HG02938 (cell line): ENCODE measurements around the gene CKS1B.

ENCODE experiments used
- ATAC-seq: cut with Tn5 transposase; IDR thresholded peaks from one replicate; pipeline ENCODE4 v1.9.1; 2021; ENCODE audit warnings: mild to moderate bottlenecking, moderate library complexity; ENCODE audit not compliant: unreplicated experiment

The CKS1B gene

DNA sequence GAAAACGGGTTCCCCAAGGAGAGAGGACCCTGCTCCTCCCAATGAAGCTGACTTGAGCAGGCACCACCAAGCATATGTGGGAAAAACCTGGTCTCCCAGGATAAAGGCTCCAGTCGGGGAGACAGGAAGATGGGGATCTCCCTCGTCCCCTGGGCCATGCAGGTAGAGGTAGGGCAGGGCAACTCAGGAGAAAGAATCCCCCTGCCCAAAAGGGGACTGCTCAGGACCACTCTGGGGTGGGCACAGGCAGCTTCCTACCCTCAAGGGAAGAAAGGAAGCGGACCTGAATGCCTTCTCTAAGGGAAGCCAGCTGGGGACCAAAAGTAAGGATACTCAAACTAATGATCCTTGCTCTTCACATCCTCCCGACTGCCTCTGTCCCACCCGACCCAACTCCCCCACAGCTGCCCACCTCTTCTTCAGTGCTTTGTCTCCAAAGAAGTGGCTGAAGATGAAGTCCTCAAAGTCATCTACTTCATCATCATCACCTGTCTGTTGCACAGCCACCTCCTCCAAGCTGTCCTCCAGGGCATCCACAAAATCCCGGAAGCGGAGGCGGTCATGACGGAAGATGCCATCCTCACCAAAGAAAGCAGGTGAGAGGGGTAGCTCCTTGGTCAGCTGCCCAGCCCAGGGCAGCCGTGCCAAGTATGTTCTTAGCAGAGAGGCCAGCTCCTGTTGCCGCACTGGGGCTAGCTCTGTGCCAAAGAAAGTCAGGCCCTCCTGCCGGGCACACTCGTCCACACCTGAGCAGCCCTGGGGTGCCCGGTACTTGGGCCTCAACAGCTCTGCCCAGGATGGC is 29.1 kb upstream of the CKS1B start:
- ATAC-seq = no peak

DNA sequence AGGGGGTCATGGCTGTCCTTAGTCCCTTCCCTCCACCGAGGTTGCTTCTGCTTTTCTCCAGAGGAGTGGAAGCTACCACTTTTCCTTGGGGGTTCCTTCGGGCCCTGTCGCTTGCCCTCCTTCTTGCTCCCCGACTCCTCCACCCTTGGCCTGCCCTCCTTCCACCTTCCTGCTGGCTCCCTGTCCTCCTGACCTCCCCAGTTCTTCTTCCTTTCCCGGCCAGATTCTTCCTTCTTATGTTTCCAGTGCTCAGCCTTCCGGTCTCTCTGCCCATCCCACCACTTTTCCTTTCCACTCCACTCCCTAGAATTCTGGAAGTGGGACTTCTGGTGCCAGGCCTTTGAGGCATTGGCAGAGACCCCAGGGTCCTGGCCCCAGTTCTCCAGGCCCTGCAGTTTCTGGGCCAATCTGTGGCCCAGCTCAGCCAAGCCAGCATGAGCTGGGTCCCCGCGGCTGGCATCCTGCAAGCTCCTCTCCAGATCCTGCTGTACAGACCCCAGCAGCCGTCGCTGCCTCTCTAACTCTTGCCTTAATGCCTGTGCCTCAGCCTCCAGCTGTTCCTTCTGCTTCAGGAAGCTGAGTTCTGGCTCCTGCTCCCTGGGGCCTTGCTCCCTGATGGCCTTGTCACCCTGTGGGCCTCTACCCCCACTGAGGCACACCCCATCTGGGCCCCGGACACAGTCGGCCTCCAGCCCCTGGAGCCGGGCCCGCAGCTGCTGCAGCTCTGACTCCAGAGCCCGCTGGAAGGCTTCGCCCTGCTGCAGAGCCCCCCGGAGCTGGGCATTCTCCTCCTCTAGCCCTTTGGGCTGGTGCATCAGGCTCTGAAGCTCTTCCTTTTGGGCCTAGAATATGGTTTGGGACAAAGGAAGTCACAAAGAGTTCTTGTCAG is 28.3 kb upstream of the CKS1B start:
- no peak for ATAC-seq

DNA sequence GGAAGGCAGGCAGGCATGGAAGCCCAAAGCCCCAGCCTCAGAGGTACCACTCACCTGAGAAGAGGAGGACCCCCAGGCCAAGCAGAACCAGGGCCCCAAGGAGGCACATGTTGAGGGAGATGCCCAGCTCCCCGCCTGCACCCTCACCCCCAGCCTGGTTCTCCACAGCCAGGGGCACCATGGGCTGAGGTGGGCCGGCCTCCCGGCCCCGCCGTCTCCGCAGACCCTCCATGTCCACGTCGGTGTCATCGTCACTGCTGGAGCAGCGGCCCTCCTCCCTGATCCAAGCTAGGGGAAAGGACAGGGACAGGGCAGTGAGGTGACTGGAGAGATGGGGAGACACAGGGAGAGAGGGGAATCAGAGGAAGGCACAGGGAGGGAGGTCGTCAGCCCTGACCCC is 26.4 kb upstream of the CKS1B start:
- ATAC-seq = no peak

DNA sequence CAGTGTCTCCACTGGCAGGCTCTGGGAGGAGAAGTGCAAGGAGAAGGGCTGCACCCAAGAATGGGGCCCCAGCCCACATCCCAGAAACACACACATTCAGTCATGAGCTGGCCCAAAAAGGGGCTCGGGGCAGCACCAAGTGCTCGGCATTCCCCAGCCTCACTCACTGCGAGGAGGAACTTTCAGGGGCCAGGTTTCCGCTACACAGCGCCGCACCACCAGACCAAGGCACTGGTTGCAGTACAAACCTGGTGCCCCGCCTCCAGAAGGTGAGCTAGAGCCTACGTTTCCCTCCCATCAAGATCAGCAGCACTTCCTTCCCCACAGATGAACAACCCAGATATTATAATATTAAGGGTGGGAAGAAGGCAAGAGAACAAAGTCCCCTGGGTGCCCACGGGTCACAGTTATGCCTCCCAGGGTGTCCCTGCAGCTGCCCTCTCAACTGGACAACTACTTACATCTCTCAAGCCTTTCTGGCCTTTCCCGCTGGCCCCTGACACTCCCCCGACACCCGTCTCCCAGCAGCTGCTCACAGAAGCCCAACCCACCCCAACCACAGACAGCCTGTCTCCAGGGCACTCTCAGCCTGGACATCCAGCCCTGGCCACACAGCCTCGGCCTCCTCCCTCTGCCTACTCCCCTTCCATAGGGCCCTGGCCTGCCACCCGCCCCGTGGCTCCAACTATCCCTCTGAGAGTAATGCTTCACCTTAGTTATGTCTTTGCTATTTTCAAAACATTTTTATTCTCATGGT is 22.4 kb upstream of the CKS1B start:
- no peak for ATAC-seq

DNA sequence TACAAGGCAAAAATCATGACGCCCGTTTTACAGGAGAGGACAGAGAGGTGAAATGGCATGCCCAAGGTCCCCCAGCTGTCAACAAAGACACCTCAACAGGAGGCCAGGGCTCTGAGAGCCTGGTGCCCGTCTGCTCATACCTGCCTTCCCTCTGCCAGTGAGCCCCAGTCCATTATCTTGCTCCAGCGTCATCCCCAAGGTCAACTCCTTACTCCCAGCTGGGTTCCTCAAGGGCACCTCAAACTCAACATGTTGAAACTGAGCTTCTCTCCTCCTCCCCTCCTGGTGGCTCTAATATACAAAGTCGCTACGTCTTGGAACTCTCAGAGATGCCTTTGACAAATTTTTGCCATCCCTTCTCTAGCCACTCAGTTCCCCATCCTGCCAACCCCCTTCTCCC is 21.8 kb upstream of the CKS1B start:
- ATAC-seq = no peak

DNA sequence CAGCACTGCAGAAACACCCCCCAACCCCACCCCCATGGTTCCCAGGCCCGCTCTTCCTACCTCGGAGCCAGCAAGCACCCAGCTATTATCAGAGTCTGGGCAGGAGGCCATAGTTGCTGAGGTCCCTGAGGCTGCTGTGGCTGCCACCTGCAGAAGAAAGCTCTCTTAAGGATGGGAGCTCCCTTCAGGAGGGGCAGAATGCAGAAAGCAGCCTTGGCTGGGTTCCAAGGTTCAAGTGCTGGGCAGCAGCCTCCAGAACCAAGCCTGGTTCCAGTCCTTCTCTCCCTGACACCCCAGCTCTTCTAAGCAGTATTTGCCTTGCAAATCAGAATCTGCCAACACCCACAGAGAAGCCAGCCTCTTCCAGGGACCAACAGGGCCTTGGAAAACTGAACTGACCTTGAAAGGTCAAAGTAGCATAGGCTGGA is 20.9 kb upstream of the CKS1B start:
- no peak for ATAC-seq

DNA sequence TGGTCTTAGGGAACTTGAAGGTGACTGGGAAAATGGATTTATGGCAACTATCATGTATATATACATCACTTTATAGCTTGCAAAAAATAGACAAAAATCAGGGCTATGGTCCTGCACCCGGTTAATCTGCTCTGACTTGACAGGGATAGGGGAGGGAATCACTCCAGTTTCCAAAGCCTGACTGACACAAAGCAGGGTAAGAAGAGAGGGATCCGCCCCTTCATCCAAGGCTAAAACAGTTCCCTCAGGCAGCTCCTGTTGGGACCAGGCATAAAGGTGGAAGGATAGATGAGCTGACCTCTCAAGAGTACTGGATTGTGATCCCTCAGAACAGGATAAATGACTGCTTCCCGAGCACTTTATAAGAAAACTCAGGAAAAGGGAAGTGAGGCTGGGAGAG is 19.9 kb upstream of the CKS1B start:
- ATAC-seq = no peak

DNA sequence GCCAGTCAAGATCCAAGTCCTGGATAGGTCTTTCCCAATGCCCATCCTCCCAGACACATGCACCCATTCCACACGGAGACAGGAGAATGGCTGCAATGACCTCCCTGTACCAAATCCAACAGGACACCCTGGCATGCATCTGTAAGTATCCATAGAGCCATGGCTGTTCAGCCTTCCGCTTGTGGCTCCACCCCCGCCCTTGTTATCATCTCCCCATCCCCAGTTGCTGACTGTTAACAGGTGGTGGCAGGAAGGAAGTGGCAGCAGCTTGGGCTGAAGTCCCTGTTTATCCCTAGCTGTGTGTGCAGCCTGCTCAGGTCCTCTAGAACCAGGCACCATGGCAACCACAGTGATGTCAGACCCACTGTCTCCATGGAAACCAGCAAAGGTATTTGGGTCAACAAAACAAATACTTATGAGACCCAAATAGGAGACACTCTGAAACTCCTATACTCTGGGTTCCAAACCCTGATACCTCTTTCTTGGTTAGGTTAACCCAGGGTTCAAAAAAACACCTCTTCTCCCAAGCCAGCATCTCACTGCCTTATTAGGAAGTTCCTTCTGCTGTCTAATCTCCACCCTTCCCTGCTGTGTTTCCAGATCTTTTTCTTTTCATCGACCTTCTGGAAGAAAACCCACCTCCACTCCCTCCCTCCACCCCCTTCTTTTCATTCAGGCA is 19.3 kb upstream of the CKS1B start:
- ATAC-seq = peak; percentile 77

DNA sequence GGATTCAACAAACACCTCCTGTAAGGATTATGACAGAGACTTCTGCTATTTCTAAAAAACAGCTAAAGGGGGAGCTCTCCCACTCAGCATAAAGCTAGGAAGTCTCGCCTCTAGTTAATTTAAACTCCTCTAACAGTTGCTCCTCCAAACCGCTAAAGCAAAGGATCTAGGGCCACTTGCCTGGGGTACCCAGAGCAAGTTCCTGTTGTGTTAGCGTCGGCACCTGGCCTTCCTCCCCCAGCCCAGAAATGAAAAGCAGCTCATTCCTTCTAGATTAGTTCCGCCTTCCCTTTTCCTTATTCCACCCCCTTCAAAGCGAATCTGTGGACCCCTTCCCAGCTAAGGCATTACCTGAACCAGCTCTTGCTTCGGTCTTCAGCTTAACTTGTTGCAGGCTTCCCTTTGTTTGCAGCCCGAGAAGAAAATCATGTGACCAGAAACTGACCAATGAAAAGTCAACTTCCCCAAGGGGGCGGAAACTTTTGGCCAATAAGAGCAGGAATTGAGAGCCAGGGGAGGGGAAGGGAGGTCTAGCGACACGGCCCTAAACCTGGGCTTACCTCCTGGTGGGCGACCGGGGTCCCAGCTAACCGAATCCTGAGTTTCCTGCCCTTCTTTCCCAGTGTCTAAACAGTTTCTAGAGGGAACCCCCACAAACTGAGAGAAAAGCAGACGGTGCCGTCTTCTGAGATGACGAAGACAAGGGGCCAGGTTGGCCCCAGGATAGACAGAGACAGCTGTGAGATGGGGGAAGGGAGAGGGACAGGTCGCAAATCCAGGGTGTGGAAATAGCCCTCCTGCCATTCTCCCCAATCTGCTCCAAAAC is 18.6 kb upstream of the CKS1B start, which contains the start of gene PBXIP1:
PBXIP1 (minus strand) TSS at position 382 of the 826 bp plus-strand sequence. CDS start 2,378 bp downstream, outside the sequence.
- no peak for ATAC-seq

DNA sequence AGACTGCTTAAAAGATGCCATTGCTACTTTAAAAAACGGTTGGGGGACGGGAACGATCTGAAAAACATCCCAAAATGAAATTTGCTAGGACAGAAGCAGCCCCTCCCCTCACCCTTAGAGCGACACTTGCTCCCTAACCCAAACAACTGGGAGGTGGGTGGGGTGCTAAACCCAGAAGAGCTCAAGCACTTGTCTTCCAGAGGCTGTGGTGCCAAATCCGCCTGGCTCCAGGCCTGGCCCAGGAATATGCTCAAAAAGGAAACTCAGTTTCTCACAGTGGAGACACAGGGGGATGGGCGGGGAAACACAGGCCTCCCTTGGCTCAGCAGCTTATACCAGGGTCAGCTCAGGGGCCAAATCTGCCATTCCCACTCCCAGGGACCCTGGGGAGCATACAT is 17.9 kb upstream of the CKS1B start:
- ATAC-seq = no peak

DNA sequence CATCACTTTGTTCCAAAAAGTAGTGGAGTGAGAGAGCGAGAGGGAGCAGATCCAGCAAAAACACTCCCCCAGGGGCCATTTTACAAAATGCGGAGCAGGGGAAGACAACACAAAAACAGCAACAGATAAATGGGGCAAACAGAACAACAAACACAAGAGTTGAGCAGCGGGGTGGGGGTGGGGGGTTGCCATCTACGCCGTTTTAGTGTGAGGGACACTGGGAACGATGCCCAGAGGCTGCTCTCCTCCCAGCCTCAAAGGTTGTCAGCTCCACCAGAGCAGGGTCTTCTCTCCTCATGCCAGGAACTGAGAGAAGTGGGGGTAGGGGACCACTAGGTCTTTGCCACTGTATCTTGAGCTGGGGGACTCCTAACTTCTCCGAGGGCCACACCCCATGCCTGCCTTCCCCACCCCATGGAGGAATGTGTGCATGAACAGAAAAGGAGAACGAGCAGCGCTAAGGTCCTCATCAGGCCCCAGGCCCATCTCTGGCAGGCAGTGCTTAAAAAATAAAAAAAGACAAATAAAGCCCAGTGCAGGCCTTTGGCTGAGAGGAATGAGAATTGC is 17.3 kb upstream of the CKS1B start:
- no peak for ATAC-seq

DNA sequence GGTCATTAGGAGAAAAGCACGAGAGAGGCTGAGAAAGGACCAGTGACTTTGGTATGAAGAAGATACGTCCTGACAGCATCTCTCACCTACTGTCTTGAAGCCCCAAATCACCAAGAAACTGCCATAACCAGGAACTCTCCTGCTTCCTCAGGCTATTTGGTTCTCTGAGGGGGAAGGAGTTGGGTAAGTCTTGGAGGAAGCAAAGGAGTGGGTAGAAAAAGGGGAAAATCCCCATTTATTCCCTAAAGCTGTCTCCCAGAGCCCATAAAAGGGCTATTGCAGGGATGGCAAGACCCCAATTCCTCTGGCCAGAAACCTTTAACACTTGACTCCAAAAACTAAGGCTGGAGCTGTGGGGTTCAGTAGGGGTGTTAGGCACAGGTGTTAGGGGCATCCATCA is 16.4 kb upstream of the CKS1B start:
- no peak for ATAC-seq

DNA sequence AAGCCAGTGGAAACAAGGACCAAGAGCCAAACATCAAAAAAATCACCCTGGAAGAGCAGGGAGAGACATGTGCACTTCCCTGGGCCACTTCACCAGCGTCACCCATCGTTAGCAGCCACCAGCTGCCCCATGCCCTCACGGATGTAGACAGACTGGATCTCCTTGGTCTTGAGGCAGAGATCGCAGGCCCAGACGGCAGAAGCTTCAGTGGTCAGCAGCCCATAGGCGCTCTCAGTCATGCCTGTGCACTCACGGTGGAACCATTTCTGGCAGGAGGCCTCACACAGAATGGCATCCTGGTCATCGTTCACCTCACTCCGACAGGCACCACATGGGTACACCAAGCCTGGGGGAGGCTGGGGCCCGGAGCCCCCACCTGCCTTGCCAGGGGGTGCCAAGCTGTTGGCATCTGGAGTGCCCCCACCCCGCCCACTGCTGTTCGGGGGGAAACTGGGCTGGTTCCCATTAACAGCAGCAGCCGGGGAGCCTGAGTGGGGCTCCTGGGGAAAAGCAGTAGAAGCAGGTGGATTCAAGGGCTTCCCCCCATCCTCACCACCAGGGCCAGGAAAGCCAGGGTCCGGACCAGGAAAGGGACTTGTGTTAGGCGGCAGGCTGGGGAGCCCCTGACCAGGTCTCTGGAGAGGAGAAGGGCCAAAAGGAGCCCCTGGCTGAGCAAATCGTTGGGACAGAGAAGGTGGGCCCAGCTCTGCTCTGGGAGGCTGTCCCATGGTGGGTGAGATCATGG is 15.6 kb upstream of the CKS1B start:
- ATAC-seq = no peak

DNA sequence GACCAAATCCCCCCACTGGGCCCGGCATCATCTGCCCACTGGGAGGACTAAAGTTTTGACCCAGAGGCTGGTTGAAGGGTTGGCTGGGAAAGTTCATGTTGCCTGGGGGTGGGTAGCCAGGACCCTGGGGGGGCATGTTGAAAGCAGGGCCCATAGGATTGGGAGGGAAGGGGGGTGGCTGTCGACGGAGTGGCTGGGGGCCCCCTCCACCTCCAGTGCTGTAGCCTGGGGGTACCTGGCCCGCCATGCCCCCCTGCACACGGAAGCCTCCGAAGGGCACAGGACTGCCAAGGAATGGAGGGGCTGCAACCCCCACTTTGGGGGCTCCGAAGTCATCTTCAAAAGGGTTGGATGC is 15.1 kb upstream of the CKS1B start:
- ATAC-seq = no peak

DNA sequence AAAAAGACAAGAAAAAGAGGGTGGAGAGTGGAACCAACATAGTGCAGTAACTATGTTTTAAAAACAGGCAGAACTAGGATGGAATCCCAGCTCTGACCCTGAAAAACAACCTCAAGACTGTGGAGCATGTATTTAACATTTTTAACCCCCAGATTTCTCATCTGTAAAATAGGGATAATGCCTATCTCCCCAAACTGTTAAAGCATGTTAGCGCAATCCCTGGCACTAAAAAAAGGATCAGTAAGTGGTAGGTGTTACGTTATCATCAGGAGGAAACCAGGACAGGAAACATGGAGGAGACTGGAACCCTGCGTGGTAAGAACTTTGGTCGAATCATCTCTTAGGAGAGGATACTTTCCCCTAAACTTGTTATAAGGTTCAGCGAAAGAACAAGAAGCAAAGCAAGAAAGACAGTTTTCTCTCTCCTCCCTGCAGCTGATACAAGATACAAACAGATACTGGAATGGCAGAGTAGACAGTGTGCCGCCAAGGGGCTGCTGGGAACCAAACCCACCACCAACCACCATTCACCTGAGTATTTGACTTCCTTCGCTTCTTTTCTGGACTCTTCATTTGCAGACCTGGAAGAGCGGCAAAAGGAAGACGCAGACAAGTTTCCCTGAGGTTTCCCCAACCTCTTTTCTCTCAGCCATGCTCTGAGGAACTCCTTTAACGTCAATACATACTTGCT is 13.9 kb upstream of the CKS1B start:
- ATAC-seq = no peak

DNA sequence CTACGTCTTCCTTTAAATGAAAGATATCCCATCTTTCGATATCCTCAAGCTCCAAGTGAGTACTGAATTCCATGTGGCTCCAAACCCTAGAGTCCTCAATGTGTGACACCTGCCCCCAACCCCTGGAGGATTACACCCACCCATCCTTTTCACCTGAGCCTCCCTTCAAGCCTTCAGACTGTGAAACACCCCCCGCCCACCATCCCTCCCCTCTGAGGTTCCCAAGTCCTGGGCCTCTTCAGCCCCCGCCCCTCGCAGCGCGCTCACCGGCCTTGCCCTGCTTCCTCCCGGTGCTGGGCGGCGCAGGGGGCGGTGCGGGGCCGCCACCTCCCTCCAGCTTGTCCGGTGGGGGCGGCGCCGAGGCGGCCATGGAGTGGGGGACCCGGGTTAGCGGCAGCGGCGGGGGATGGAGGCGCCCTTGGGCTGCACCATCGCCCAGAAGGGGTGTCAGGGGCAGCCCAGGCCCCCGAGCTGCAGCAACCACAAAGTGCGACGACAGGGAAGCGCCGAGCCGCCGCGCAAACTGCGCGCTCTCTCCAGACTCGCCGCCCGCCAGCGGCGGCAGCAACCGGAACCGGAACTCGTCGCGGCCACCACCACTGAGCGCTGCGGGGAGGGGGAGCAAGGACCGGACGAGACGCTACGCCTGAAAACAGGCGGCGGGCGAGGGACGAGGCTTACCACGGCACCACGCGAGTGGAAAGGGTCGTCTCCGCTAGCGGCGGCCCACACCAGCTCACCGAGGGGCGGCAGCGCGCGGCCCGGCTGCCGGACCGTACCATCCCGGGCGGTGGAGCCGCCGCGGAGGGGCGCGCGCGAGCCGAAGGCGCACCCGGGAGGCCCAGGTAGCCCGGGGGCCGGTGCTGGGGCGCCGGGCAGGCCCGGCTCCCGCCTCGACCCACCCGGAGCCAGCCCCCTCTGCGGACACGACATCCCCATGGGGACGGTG is 13.0 kb upstream of the CKS1B start, which contains the start of gene PYGO2:
PYGO2 (minus strand) TSS at position 576 of the 949 bp plus-strand sequence; CDS start at position 370, 206 bp downstream.
- ATAC-seq = peak; percentile 74

DNA sequence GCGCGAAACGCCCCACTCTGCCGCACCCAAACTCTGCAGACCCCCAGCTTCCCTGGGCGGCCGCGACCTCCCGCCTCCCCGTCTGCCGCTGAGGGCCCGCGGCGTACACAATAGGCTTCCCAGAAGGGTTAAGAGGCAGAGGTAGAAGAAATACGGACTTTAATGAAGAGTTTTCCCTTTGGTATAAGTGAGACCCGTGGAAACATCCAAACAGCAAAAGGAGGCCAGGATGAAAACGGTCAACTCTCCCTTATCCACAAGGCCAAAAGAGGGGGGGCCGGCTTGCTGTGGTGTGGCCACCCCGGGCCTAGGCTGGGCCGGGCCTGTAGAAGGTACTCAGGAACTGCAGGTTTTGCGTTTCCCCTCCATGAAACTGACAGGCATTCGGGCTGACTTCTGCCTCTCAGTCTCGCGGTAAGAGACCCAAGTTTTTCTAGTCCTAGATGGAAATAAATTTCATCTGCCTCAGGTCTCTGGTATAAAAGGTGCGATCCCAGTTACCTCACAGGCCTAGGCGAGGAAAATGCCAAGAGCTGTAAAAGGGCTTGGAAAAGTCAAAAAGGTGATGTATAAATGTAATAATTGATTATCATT is 12.2 kb upstream of the CKS1B start:
- ATAC-seq = peak; percentile 13
